GM12878 (cell line): Measurements from ENCODE around the gene GOLGA6L10. TPM values are rescaled to one million over a fixed set of nuclear protein-coding genes. Genes with fewer than 3 reads are reported as not detected.
"Not testable (repeated sequence)": the region's sequence is repeated elsewhere in the genome, so short reads cannot be mapped to it uniquely, and the experiment has no call there.

ENCODE experiments used
- ATAC-seq: fragments of 200-7000 bp; cut with Tn5 transposase; 3 replicates; pipeline ENCODE4 v1.9.1; 2020; ENCODE audit warnings: mild to moderate bottlenecking, moderate library complexity
- BruUV-seq: library from RNA; stranded (reverse); fragments of 400-500 nt; replicated peaks from 2 replicates; lab custom pipeline; 2021; lab: Mats Ljungman, UMichigan
- CTCF ChIA-PET: fragments of 300-600 bp; sonication (Branson Sonifier 250); formaldehyde crosslinking; extraction: SDS; loops from one replicate; lab custom pipeline; 2021; ENCODE audit warnings: inconsistent platforms; lab: Yijun Ruan, JAX
- POLR2A ChIA-PET: fragments of 350-600 bp; formaldehyde crosslinking; extraction: SDS; loops from one replicate; lab custom pipeline; 2021; ENCODE audit warnings: inconsistent platforms; lab: Charles Lee
- RAD21 ChIA-PET: fragments of 300-600 bp; sonication (Branson Sonifier 250); formaldehyde crosslinking; loops from one replicate; lab custom pipeline; 2023; ENCODE audit warnings: antibody characterized with exemption; ENCODE audit not compliant: unreplicated experiment; lab: Charles Lee
- SMC1A ChIA-PET: fragments of 300-600 bp; sonication (Branson Sonifier 250); formaldehyde crosslinking; loops from one replicate; lab custom pipeline; 2023; ENCODE audit not compliant: unreplicated experiment, uncharacterized antibody; lab: Charles Lee
- DNase-seq: peaks from one replicate; pipeline ENCODE4 v3.0.0-alpha.2; 2011; ENCODE audit warnings: low read depth, low spot score
- FAIRE-seq: peaks from 3 replicates; lab custom pipeline; 2011; peaks lifted over from hg19 to GRCh38; lab: Jason Lieb, UNC
- H2AFZ ChIP-seq: 2 replicates; pipeline ENCODE4 v1.6.0; 2011; ENCODE audit warnings: low read depth, low read length, control low read depth; ENCODE audit not compliant: control insufficient read depth
- H3K27ac ChIP-seq: 2 replicates; pipeline ENCODE4 v1.5.1; 2011; ENCODE audit warnings: control low read depth; ENCODE audit not compliant: control insufficient read depth, insufficient read depth
- H3K27me3 ChIP-seq, 2 experiments: replicated peaks in 1 of 2; 2 replicates each; pipeline versions ENCODE4 v1.6.0 to v1.6.1; 2011; ENCODE audit warnings: low read length in 1 of 2; ENCODE audit not compliant: control insufficient read depth in 2 of 2, insufficient read depth in 2 of 2
- H3K36me3 ChIP-seq, 2 experiments: 2 replicates each; pipeline ENCODE4 v1.5.1; 2011; ENCODE audit warnings: low read length in 1 of 2; ENCODE audit not compliant: control insufficient read depth in 2 of 2, insufficient read depth in 2 of 2
- H3K4me1 ChIP-seq: 2 replicates; pipeline ENCODE4 v1.6.1; 2011; ENCODE audit warnings: mild to moderate bottlenecking, low read length, moderate library complexity, mixed read lengths; ENCODE audit not compliant: control insufficient read depth, insufficient read depth
- H3K4me2 ChIP-seq: 2 replicates; pipeline ENCODE4 v1.6.0; 2011; ENCODE audit warnings: control low read depth; ENCODE audit not compliant: control insufficient read depth, insufficient read depth
- H3K4me3 ChIP-seq: fragments of 200-600 bp; sonication (generic); 2 replicates; pipeline ENCODE4 v1.5.1; 2016
- H3K79me2 ChIP-seq: 2 replicates; pipeline ENCODE4 v1.6.0; 2011; ENCODE audit warnings: low read length; ENCODE audit not compliant: control insufficient read depth, insufficient read depth
- H3K9ac ChIP-seq: 2 replicates; pipeline ENCODE4 v1.8.0; 2011; ENCODE audit warnings: low read length, control low read depth, mixed read lengths; ENCODE audit not compliant: control insufficient read depth, insufficient read depth
- H3K9me3 ChIP-seq: replicated peaks from 3 replicates; pipeline ENCODE4 v1.5.1; 2011; ENCODE audit warnings: mild to moderate bottlenecking, low read length; ENCODE audit not compliant: control insufficient read depth, insufficient read depth
- H4K20me1 ChIP-seq: 2 replicates; pipeline ENCODE4 v1.6.0; 2011; ENCODE audit not compliant: control insufficient read depth, insufficient read depth
- WGBS: methylation state at CpG from one replicate; pipeline ENCODE4 v1.1.6; 2016; ENCODE audit warnings: low lambda C conversion rate; ENCODE audit not compliant: insufficient replicate concordance, insufficient coverage; ENCODE audit errors: missing lambda C conversion rate; 5-methylcytosine and 5-hydroxymethylcytosine counted together
- in situ Hi-C: fragments of 300-500 bp; cut with MboI; formaldehyde crosslinking; loops from 9 replicates; pipeline ENCODE4 v1.14.3; 2018; ENCODE audit warnings: mixed read lengths
- intact Hi-C: fragments of 100-400 bp; cut with micrococcal nuclease; formaldehyde crosslinking; loops from one replicate; pipeline ENCODE4 v1.14.2; 2022; ENCODE audit not compliant: unreplicated experiment
- polyA plus RNA-seq, 11 experiments: library from polyadenylated mRNA; depleted of rRNA in 4 of 11; unstranded in 6 of 11; stranded (reverse) in 5 of 11; fragments of >200 nt; fragmentation: Nextera tagmentation in 4 of 11; fragmentation: Illumina TruSeq in 1 of 11; extraction: Ambion mirVana in 4 of 11; extraction: Trizol in 1 of 11; gene quantifications; 1 replicate in 1 of 11; 2 replicates in 10 of 11; pipeline versions ENCODE4 v1.2.1 to v1.2.3, GENCODE V29; 2011 to 2016; ENCODE audit warnings: inconsistent platforms in 2 of 11, missing spikeins in 2 of 11, low read depth in 1 of 11
- total RNA-seq, 4 experiments: library from RNA; depleted of rRNA in 3 of 4; stranded (reverse); fragments of >200 nt in 3 of 4; fragmentation: Illumina TruSeq in 1 of 4; extraction: Trizol in 1 of 4; gene quantifications; 2 replicates each; pipeline versions ENCODE4 v1.2.1 to v1.2.3, GENCODE V29; 2013 to 2021

Gene GOLGA6L10
- total and polyA plus RNA-seq, 10 of the 15 experiments (the other 5 are each of a cell fraction or from before 2014, with no cell fraction given), result 0.68 to 6.7 (median 1.3) TPM

DNA sequence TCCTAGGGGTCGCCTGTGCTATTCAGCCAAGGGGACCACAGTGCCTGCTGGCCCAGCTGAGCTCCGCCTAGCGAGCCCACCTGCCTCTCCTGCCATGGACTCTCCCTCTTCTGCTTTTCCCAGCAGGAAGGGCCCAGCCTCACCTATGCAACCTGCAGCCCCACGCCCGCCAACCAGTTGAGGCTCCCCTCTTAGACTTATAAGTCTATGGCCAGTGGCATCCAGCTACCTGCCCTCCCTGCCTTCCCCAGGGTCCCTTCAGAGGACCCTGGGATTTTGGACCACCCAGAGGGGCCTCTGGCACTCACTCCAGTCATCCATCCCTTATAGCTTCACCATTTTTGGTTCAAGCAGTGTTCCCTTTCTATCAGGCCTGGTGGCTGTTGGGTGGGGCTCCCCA is 12.2 kb downstream of the GOLGA6L10 start:
- H2AFZ ChIP-seq, DNase-seq, H3K27me3 ChIP-seq, POLR2A ChIA-PET, BruUV-seq, FAIRE-seq, SMC1A ChIA-PET, H3K79me2 ChIP-seq, RAD21 ChIA-PET, H3K4me2 ChIP-seq, H3K4me1 ChIP-seq, H3K9ac ChIP-seq, CTCF ChIA-PET, H3K9me3 ChIP-seq, in situ Hi-C loops, H3K36me3 ChIP-seq, H3K4me3 ChIP-seq, H3K27ac ChIP-seq, ATAC-seq, H4K20me1 ChIP-seq: not testable (repeated sequence)
- 19% methylated on average over 4 of the region's 5 CpGs for WGBS
- intact Hi-C loops, result loop anchor here (10.0 kb wide), 1 partner anchor 52 kb away; no protein-coding TSS in a partner anchor

DNA sequence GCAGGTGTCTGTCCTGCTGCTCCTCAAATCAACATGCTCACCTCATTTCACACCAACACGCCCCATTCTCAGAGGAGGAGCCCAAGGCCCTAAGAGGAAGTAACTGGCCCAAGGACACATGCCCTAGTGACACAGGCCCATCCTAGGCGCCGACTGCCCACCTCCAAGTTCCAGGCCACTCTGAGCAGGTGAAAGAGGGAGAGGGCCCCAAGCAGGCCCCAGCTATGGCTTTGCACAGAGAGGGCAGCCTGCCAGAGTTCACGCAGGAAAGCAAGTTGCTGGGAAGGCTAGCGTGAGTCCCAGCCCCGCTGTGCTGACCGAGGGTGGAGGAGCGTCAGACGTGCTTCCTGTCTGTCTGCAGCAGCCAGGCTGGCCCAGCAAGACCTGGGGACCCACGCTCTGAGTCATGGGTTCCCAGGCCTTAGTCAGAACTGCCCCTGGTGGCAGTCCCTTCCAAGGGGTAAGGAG is 13.1 kb downstream of the GOLGA6L10 start:
- FAIRE-seq, BruUV-seq, H3K4me3 ChIP-seq, DNase-seq, H3K27ac ChIP-seq, H3K4me2 ChIP-seq, POLR2A ChIA-PET, in situ Hi-C loops, H3K9me3 ChIP-seq, H3K27me3 ChIP-seq, CTCF ChIA-PET, H2AFZ ChIP-seq, H3K9ac ChIP-seq, H3K36me3 ChIP-seq, H3K79me2 ChIP-seq, SMC1A ChIA-PET, H3K4me1 ChIP-seq, RAD21 ChIA-PET, H4K20me1 ChIP-seq: not testable (repeated sequence)
- peak; percentile 62 for ATAC-seq
- intact Hi-C loops, result loop anchor here (10.0 kb wide), 1 partner anchor 51 kb away; no protein-coding TSS in a partner anchor
- WGBS, result 62% methylated on average over 4 of the region's 10 CpGs

DNA sequence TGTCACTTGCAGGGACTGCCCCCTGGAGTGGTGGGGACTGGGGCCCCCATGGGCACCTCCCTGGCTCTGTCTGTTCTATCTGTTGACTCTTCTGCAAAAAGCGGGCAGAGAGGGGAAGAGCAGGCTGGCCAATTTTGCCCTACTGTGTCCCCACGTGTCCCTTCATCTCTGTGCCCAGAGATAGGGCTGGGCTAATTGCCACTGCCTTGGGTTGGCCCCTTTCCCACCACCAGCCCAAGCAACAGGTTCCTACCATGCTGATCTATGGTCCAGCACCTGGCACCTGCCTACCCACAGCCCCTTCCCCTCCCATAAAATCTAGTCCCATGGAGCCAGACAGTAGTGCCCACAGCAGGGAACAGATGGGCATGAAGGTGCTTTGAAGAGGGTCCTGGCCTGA is 14.3 kb downstream of the GOLGA6L10 start:
- ATAC-seq, in situ Hi-C loops, FAIRE-seq, H3K27me3 ChIP-seq, DNase-seq, H2AFZ ChIP-seq, H3K4me3 ChIP-seq, H3K9ac ChIP-seq, BruUV-seq, H3K27ac ChIP-seq, H3K4me2 ChIP-seq, CTCF ChIA-PET, H4K20me1 ChIP-seq, H3K9me3 ChIP-seq, POLR2A ChIA-PET, H3K36me3 ChIP-seq, H3K79me2 ChIP-seq, H3K4me1 ChIP-seq, RAD21 ChIA-PET, SMC1A ChIA-PET: not testable (repeated sequence)
- intact Hi-C loops, result loop anchor here (10.0 kb wide), 1 partner anchor 50 kb away; no protein-coding TSS in a partner anchor
- 50% methylated on average over 2 of the region's 2 CpGs for WGBS

DNA sequence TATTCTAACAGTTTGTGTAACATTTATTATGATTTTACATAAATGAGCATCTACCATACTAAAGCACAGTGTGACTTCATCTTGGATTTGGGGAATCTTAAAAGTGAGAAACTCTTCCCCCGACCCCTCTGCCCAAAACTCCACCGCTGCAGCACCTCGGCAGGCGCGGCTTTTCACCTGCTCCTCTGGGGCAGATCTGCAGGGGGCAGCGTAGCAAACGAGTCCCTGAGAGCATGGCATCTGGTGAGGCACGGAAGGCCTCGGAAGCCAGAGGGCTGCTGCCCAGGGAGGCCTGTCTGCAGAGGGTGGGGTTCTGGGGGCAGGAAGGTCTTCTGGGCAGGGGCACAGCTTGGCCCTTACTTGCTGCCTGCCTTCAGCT is 14.7 kb downstream of the GOLGA6L10 start:
- in situ Hi-C loops, DNase-seq: not testable (repeated sequence)

More for the DNA sequence above, 14.7 kb downstream of the GOLGA6L10 start:
- ATAC-seq, H3K79me2 ChIP-seq, H4K20me1 ChIP-seq, H3K27me3 ChIP-seq, H3K4me2 ChIP-seq, SMC1A ChIA-PET, H2AFZ ChIP-seq, BruUV-seq, H3K27ac ChIP-seq, FAIRE-seq, CTCF ChIA-PET, H3K9ac ChIP-seq, POLR2A ChIA-PET, RAD21 ChIA-PET, H3K9me3 ChIP-seq, H3K4me1 ChIP-seq, H3K36me3 ChIP-seq, H3K4me3 ChIP-seq: not testable (repeated sequence)
- intact Hi-C loops, result loop anchor here (10.0 kb wide), 1 partner anchor 50 kb away; no protein-coding TSS in a partner anchor
- WGBS, result 56% methylated on average over 5 of the region's 9 CpGs
